GM19452 (cell line): Measurements from ENCODE around the gene CCR5.

Experiments used
- ATAC-seq: cut with Tn5 transposase; IDR thresholded peaks from one replicate; pipeline ENCODE4 v1.9.1; 2021; ENCODE audit not compliant: unreplicated experiment

Gene CCR5

GRCh38 chr3:46406788-46407611, 36.3 kb downstream of the CCR5 start, which contains the start of the genes CCR5AS and CCRL2:
Gene CCR5AS (minus strand): TSS chr3:46407066.
Gene CCRL2 (plus strand): TSS chr3:46407259. CDS start chr3:46408080, 821 bp downstream.
- ATAC-seq: no peak

- ATAC-seq: no peak
These were observed 37.2 kb downstream of the CCR5 start for GRCh38 chr3:46407970-46408369.

- ATAC-seq: no peak
These were observed 38.1 kb downstream of the CCR5 start for GRCh38 chr3:46408853-46409252.

GRCh38 chr3:46409739-46410489, 39.2 kb downstream of the CCR5 start:
- no peak for ATAC-seq

- ATAC-seq: no peak
These were observed 39.9 kb downstream of the CCR5 start for GRCh38 chr3:46410669-46411068.

- ATAC-seq: no peak
These were observed 40.5 kb downstream of the CCR5 start for GRCh38 chr3:46411271-46411670.

GRCh38 chr3:46412786-46413298, 42.1 kb downstream of the CCR5 start:
- no peak for ATAC-seq

- ATAC-seq: no peak
These were observed 43.2 kb downstream of the CCR5 start for GRCh38 chr3:46413951-46414350.

- ATAC-seq: no peak
These were observed 44.0 kb downstream of the CCR5 start for GRCh38 chr3:46414739-46415138.

- no peak for ATAC-seq
These were observed 45.5 kb downstream of the CCR5 start for GRCh38 chr3:46416125-46416810.

GRCh38 chr3:46416811-46417510, 46.2 kb downstream of the CCR5 start:
- ATAC-seq: no peak

GRCh38 chr3:46417841-46418611, 47.3 kb downstream of the CCR5 start:
- ATAC-seq: no peak

GRCh38 chr3:46419816-46420215, 49.1 kb downstream of the CCR5 start:
- ATAC-seq: no peak

GRCh38 chr3:46420931-46421330, 50.2 kb downstream of the CCR5 start:
- ATAC-seq: no peak

GRCh38 chr3:46422617-46423016, 51.9 kb downstream of the CCR5 start:
- no peak for ATAC-seq

- no peak for ATAC-seq
These were observed 52.8 kb downstream of the CCR5 start for GRCh38 chr3:46423588-46423987.
